HCT116 (cell line): ENCODE measurements around the gene SCT.

ENCODE experiments used
- CEBPB ChIP-seq: IDR thresholded peaks from 2 replicates; pipeline ENCODE4 v1.6.1; 2012; ENCODE audit warnings: low read depth
- EZH2 ChIP-seq: fragments of 200-600 bp; sonication (generic); IDR thresholded peaks from 2 replicates; pipeline ENCODE4 v1.6.1; 2017; ENCODE audit warnings: antibody characterized with exemption, mixed run types
- EZH2phosphoT487 ChIP-seq: fragments of 200-600 bp; IDR thresholded peaks from 2 replicates; pipeline ENCODE4 v1.6.1; 2018; ENCODE audit warnings: antibody characterized with exemption, borderline replicate concordance
- JUND ChIP-seq: IDR thresholded peaks from 2 replicates; pipeline ENCODE4 v1.6.1; 2012
- POLR2A ChIP-seq: IDR thresholded peaks from 2 replicates; pipeline ENCODE4 v1.7.0; 2011; ENCODE audit warnings: borderline replicate concordance; ENCODE audit not compliant: insufficient read depth, insufficient read length; ENCODE audit errors: extremely low read depth
- RAD21 ChIP-seq: IDR thresholded peaks from 2 replicates; pipeline ENCODE4 v1.6.1; 2012; ENCODE audit warnings: low read depth, mild to moderate bottlenecking
- REST ChIP-seq: IDR thresholded peaks from 2 replicates; pipeline ENCODE4 v1.6.1; 2012; ENCODE audit warnings: low read depth
- ZFX ChIP-seq: fragments of 450-650 bp; IDR thresholded peaks from 2 replicates; pipeline ENCODE4 v1.6.1; 2017
- TF ChIP-seq, protein P1 (sequence below): IDR thresholded peaks from 2 replicates; pipeline ENCODE4 v1.6.1; 2011; ENCODE audit warnings: mild to moderate bottlenecking, low read length, moderate library complexity; ENCODE audit not compliant: insufficient replicate concordance; ENCODE audit errors: extremely low read depth
- TF ChIP-seq, protein P2 (sequence below), 3 experiments: fragments of 200-600 bp in 1 of 3; sonication (generic) in 1 of 3; IDR thresholded peaks in 2 of 3; conservative IDR thresholded peaks in 1 of 3; 2 replicates each; pipeline ENCODE4 v1.5.1; 2012 to 2017; ENCODE audit warnings: low read depth in 2 of 3, low read length in 2 of 3, antibody characterized with exemption in 1 of 3, borderline replicate concordance in 1 of 3, control low read depth in 1 of 3, mild to moderate bottlenecking in 1 of 3, mixed read lengths in 1 of 3, mixed run types in 1 of 3, moderate library complexity in 1 of 3; ENCODE audit not compliant: insufficient read depth in 1 of 3
- TF ChIP-seq, protein P3 (sequence below): IDR thresholded peaks from 2 replicates; pipeline ENCODE4 v1.6.1; 2012

GRCh38 chr11:603154-603553, 23.8 kb downstream of the SCT start:
- no peak for TF ChIP-seq EZH2
- TF ChIP-seq REST = no peak
- TF ChIP-seq, protein P1, sequence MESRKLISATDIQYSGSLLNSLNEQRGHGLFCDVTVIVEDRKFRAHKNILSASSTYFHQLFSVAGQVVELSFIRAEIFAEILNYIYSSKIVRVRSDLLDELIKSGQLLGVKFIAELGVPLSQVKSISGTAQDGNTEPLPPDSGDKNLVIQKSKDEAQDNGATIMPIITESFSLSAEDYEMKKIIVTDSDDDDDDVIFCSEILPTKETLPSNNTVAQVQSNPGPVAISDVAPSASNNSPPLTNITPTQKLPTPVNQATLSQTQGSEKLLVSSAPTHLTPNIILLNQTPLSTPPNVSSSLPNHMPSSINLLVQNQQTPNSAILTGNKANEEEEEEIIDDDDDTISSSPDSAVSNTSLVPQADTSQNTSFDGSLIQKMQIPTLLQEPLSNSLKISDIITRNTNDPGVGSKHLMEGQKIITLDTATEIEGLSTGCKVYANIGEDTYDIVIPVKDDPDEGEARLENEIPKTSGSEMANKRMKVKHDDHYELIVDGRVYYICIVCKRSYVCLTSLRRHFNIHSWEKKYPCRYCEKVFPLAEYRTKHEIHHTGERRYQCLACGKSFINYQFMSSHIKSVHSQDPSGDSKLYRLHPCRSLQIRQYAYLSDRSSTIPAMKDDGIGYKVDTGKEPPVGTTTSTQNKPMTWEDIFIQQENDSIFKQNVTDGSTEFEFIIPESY = no peak
- TF ChIP-seq RAD21 = no peak
- TF ChIP-seq, protein P2, sequence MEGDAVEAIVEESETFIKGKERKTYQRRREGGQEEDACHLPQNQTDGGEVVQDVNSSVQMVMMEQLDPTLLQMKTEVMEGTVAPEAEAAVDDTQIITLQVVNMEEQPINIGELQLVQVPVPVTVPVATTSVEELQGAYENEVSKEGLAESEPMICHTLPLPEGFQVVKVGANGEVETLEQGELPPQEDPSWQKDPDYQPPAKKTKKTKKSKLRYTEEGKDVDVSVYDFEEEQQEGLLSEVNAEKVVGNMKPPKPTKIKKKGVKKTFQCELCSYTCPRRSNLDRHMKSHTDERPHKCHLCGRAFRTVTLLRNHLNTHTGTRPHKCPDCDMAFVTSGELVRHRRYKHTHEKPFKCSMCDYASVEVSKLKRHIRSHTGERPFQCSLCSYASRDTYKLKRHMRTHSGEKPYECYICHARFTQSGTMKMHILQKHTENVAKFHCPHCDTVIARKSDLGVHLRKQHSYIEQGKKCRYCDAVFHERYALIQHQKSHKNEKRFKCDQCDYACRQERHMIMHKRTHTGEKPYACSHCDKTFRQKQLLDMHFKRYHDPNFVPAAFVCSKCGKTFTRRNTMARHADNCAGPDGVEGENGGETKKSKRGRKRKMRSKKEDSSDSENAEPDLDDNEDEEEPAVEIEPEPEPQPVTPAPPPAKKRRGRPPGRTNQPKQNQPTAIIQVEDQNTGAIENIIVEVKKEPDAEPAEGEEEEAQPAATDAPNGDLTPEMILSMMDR (IDR thresholded peaks at IDR 0.05 in 2 of 3, conservative IDR thresholded peaks at IDR 0.05 in 1 of 3; ENCODE audit: borderline replicate concordance in 1 of 3, insufficient read depth in 1 of 3, low read depth in 2 of 3, low read length in 2 of 3) = no peak
- TF ChIP-seq POLR2A = no peak
- no peak for TF ChIP-seq JUND
- TF ChIP-seq ZFX = no peak
- no peak for TF ChIP-seq CEBPB
- no peak for TF ChIP-seq EZH2phosphoT487
- TF ChIP-seq, protein P3, sequence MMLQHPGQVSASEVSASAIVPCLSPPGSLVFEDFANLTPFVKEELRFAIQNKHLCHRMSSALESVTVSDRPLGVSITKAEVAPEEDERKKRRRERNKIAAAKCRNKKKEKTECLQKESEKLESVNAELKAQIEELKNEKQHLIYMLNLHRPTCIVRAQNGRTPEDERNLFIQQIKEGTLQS = no peak
